ENCODE data around the gene SLC12A9.

- TF ChIP-seq CTCF (IDR thresholded peaks at IDR 0.05; ENCODE audit: low read depth, low read length) (no peak), POLR2A (IDR thresholded peaks at IDR 0.05; ENCODE audit: extremely low read depth, insufficient read length) (no peak), MAX (IDR thresholded peaks at IDR 0.05; ENCODE audit: low read depth, low read length) (no peak), MYC (IDR thresholded peaks at IDR 0.05; ENCODE audit: low read depth, low read length) (no peak)
These were observed 41.0 kb upstream of the SLC12A9 start for GRCh38 chr7:100811480-100811879.
